Stimulated activated naive CD8-positive, alpha-beta T cell treated with anti-CD3 and anti-CD28 coated beads, Interleukin-15, Interleukin-2, amounts not matched to agents 100 U/mL and 50 U/mL, for 24 hours (primary cell): ENCODE measurements around the gene AUTS2.

Source experiments
- ATAC-seq: fragments of 150-1000 bp; cut with Tn5 transposase; one replicate; pipeline ENCODE4 v1.10.0; 2021
- DNase-seq: peaks from one replicate; pipeline ENCODE4 v3.0.0; 2021

The AUTS2 gene

GRCh38 chr7:70190281-70190680 is 592.0 kb downstream of the AUTS2 start:
- no peak for ATAC-seq
- no peak for DNase-seq

- no peak for DNase-seq
- no peak for ATAC-seq
Measured at GRCh38 chr7:70193514-70193913, 595.2 kb downstream of the AUTS2 start.

- ATAC-seq (no peak), DNase-seq (no peak)
Measured at GRCh38 chr7:70208236-70209063, 610.2 kb downstream of the AUTS2 start.

GRCh38 chr7:70210200-70210935 is 612.1 kb downstream of the AUTS2 start:
- ATAC-seq (no peak), DNase-seq (no peak)

- no peak for ATAC-seq
- no peak for DNase-seq
Measured at GRCh38 chr7:70210936-70211310, 612.6 kb downstream of the AUTS2 start.

GRCh38 chr7:70212281-70212680 is 614.0 kb downstream of the AUTS2 start:
- ATAC-seq (no peak), DNase-seq (no peak)

GRCh38 chr7:70214071-70214470 is 615.8 kb downstream of the AUTS2 start:
- ATAC-seq (no peak), DNase-seq (no peak)

- DNase-seq, result no peak
- no peak for ATAC-seq
Measured at GRCh38 chr7:70215491-70215890, 617.2 kb downstream of the AUTS2 start.

- DNase-seq, result no peak
- no peak for ATAC-seq
Measured at GRCh38 chr7:70217571-70217970, 619.3 kb downstream of the AUTS2 start.

- DNase-seq (no peak), ATAC-seq (no peak)
Measured at GRCh38 chr7:70218006-70218405, 619.7 kb downstream of the AUTS2 start.

- no peak for DNase-seq
- ATAC-seq, result no peak
Measured at GRCh38 chr7:70219061-70219460, 620.8 kb downstream of the AUTS2 start.

- no peak for ATAC-seq
- no peak for DNase-seq
Measured at GRCh38 chr7:70229242-70229641, 631.0 kb downstream of the AUTS2 start.

GRCh38 chr7:70230761-70231160 is 632.5 kb downstream of the AUTS2 start:
- ATAC-seq (no peak), DNase-seq (no peak)

GRCh38 chr7:70233776-70234175 is 635.5 kb downstream of the AUTS2 start:
- no peak for DNase-seq
- ATAC-seq, result no peak

GRCh38 chr7:70237256-70237655 is 639.0 kb downstream of the AUTS2 start:
- DNase-seq, result no peak
- ATAC-seq, result no peak

GRCh38 chr7:70237831-70238575 is 639.7 kb downstream of the AUTS2 start:
- ATAC-seq, result peak; percentile 55
- no peak for DNase-seq

- ATAC-seq (no peak), DNase-seq (no peak)
Measured at GRCh38 chr7:70239918-70240317, 641.6 kb downstream of the AUTS2 start.

GRCh38 chr7:70240873-70241272 is 642.6 kb downstream of the AUTS2 start:
- DNase-seq, result no peak
- no peak for ATAC-seq

- DNase-seq (no peak), ATAC-seq (no peak)
Measured at GRCh38 chr7:70241536-70242175, 643.4 kb downstream of the AUTS2 start.

GRCh38 chr7:70242826-70243225 is 644.6 kb downstream of the AUTS2 start:
- ATAC-seq (no peak), DNase-seq (no peak)

GRCh38 chr7:70243443-70243842 is 645.2 kb downstream of the AUTS2 start:
- no peak for DNase-seq
- no peak for ATAC-seq

- no peak for DNase-seq
- ATAC-seq, result no peak
Measured at GRCh38 chr7:70257921-70258320, 659.6 kb downstream of the AUTS2 start.
